Daoy (cell line): Measurements from ENCODE around the gene SAMD11. TPM values are rescaled to one million over a fixed set of nuclear protein-coding genes. Genes with fewer than 3 reads are reported as not detected.

ENCODE experiments used
- DNase-seq: peaks from one replicate; pipeline ENCODE4 v3.0.0-alpha.2; 2015; ENCODE audit warnings: low read depth
- total RNA-seq: library from RNA; depleted of rRNA; stranded (reverse); fragments of >200 nt; shearing (Covaris generic); gene quantifications from 2 replicates; pipeline ENCODE4 v1.2.3, GENCODE V29; 2014

The SAMD11 gene
- total RNA-seq, 1 experiment from 2014 or later: 24.3 TPM

GRCh38 chr1:917076-917459 is 6.7 kb upstream of the SAMD11 start:
- no peak for DNase-seq

DNA sequence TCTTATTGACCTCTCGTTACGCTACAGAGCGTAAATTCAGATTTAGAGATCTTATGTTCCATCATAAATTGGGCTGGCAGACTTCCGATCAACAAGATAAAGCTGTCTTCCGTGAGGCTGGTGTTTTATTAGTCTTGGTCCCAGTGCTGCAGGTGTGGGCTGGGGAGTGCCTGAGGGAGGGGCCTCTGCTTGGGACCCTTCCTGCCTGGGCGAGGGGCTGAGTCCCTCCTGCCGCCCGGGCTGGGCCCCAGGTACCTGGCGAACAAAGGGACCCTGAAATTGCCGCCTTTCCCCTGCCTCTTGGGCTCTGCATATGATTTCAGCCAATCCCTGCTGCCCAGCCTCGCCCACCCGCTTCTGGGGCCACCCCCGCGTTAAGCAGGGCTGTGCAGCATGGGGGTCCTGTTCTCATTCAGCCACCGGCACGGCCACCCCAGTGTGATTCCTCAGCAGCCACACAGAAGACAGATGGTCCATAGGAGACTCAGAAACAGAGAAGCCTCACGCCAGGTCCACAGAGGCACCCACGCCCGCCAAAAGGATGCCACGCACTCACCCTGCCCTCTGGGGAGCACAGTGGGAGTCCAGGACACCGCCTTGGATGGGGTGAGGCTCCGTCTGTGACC is 6.1 kb upstream of the SAMD11 start:
- no peak for DNase-seq

DNA sequence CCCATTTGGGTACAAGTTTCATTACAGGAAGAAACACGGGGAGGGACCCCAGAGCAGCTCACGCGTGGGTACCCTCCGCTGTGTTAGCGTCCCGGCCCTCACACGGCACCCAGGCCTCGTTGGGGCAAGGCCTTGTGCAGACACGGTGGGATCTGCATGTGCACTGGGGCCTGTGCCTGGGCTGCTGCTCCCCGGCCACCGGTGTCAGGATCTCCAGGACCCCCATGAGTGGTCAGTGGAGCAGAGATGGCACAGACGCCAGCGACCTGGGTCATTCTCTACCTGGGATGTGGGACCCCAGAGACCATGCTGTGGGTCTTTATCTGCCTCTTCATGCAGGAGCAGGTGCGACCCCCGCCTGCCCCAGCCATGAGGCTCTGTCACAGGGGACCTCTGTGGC is 5.4 kb upstream of the SAMD11 start:
- DNase-seq: no peak

- no peak for DNase-seq
Measured at GRCh38 chr1:918843-919242, 4.9 kb upstream of the SAMD11 start.

GRCh38 chr1:919271-919872 is 4.4 kb upstream of the SAMD11 start:
- no peak for DNase-seq

GRCh38 chr1:920010-920409 is 3.7 kb upstream of the SAMD11 start:
- no peak for DNase-seq

GRCh38 chr1:920521-920920 is 3.2 kb upstream of the SAMD11 start:
- no peak for DNase-seq

GRCh38 chr1:921011-921837 is 2.5 kb upstream of the SAMD11 start:
- peak; percentile 87 for DNase-seq

DNA sequence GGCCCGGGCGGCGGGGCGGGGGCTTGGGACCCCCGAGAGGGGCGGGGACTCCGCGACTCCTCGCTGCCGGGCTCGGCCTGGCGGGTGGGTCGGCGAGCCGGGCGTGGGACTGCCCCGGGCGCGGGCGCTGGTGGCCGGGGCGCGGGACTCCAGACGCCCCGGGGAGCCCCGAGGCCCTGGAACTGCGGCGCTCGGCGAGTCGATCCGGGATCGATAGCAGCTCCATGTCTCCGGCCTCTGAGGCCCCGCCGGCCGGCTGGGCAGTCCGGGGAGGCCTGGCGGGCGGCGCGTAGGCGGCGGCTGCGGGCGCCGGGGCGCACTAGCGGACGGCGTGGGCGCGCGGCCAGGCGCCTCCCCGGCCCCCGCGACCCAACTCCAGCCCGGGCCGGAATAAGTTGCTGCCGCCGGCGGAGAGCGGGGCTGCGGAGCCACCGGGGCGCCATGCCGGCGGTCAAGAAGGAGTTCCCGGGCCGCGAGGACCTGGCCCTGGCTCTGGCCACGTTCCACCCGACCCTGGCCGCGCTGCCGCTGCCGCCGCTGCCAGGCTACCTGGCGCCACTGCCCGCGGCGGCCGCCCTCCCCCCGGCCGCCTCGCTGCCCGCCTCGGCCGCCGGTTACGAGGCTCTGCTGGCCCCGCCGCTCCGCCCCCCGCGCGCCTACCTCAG is 400 bp downstream of the SAMD11 start:
- DNase-seq: no peak

DNA sequence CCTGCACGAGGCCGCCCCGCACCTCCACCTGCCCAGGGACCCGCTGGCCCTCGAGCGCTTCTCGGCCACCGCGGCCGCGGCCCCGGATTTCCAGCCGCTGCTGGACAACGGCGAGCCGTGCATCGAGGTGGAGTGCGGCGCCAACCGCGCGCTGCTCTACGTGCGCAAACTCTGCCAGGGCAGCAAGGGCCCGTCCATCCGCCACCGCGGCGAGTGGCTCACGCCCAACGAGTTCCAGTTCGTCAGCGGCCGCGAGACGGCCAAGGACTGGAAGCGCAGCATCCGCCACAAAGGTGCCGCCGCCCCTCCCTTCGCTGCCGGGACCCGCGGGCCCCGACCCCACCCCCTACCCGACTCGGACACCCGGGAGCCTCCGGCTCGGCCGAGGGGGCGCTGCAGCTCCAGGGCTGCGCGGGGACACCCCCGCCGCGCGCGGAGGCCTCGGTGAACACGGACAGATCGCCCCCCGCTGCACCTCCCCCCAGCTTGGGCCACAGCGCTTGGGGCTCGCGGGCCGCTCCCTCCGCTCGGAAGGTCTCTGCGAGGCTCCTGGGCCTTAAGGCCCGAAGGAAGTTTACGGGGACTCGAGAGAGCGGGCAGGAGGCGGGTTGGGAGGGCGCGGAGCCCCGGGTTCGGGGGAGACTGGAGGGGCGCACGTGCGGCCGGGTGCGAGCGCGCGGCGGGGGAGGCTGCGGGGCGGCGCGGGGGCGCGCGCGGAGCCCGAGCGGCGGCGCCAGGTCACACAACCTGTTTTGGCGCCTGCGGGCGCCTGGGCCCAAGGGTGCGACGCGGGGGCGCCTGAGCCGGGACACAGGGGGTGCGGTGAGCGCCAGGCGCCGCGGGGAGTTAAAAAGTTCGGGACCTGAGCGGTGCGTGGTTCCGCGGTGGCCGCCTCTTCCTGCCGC is 1.2 kb downstream of the SAMD11 start:
- peak; percentile 81 for DNase-seq

GRCh38 chr1:925561-926421 is 2.1 kb downstream of the SAMD11 start:
- DNase-seq: peak; percentile 76

DNA sequence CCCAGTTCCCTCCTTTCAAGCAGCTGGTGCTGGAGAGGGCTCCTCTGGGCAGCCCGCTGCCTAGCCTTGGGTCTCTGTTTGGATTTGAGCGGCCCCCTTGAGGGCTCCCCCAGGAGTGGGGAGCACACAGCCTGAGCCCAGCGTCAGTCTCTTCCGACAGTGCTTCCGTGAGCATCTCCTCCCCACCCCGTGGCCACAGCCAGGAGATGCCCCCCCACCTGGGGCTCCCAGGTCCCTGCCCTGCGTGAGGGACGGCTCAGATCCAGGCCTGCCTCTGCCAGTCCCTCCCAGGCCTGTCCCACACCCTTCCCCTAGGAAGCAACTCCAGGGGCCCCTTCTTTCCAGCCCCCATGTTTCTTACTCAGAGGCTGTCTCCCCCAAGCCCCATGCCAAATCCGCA is 3.5 kb downstream of the SAMD11 start:
- no peak for DNase-seq

DNA sequence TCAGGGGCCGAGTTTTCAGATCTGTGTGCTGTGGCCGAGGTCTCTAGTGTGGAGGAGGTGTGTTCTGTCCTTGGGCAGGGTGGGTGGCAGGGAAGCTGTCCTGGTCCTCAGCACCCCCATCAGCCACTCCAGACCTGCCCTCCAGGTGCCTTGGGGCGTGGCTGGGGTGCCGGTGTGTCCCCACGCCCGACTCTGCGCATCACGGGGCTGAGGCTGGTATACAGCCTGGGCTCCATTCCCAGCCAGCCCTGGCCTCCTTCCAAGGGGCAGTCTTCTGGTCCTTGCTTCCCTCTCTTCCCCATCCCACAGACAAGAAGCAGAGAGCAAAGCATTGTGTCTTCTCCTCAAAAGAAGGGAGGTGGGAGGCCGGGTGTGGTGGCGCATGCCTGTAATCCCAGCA is 4.0 kb downstream of the SAMD11 start:
- DNase-seq: no peak

DNA sequence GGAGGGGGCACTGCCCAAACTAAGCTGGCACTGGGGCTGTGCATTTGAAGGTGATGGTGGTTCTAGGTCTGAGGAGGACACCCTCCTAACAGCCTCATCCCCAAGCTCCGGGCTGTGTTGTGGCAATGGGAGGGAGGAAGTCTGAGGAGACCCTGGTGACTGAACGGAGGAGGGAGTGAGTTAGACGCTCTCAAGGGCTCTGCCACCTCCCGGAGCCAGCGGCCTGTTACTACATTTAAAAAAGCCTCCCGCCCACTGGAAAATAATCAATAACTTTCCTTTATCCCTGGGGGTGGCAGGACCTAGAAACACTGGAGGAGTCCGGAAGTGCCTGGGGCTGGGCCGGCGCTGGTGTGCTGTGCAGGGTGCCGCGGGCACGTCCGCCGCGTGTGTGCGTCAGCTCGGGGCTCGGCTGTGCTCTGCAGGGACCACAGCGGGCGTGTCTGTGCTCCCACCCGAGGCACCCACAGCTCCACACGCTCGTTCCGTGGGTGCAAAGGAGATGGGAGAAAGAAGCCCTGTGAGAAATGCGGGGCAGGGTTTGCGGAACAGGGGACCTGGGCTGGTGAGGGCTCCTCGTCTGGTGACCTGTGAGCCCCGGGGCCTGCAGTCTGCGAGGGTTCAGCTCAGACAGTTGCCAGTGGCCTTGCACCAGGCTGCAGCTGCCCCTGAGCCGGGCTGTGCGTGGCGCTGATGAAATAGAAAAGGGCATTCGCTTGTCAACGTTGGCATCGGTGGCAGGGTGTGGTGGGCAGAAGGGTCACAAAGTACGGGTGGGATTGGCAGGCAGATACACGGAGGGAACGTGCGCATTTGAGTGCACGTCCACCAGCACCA is 5.3 kb downstream of the SAMD11 start:
- DNase-seq: no peak

GRCh38 chr1:929712-930632 is 6.2 kb downstream of the SAMD11 start:
- no peak for DNase-seq

GRCh38 chr1:930633-931138 is 7.0 kb downstream of the SAMD11 start:
- no peak for DNase-seq

DNA sequence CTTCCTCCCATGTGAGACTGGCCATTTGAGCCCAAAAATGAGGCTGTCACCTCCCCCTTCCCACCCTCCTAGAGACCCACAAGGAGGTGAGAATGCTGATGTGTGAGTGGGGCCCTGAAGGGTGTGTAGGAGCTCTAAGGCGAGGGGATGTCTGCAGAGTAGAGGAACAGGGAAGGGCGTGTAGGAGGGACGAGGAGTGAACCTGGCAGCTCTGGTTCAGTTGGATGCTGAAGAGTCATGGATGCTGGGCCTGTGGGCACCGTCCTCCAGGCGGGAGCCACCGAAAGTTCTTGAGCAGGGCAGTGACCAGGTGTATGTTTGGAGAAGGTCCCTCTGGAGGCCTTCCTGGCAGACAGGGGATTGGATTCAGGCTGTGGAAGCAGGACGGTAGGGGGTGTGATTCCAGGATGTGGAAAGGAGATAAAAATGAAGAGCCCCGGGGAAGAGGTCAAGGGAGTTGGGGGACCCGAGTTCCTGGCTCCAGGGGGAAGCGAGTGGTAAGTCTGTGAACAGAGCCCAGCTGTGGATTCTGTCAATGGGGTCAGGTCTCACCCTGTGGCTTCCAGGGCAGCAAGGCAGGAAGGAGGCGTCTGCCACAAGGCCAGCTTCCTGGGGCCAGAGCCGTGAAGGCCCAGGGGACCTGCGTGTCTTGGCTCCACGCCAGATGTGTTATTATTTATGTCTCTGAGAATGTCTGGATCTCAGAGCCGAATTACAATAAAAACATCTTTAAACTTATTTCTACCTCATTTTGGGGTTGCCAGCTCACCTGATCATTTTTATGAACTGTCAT is 7.9 kb downstream of the SAMD11 start:
- no peak for DNase-seq

DNA sequence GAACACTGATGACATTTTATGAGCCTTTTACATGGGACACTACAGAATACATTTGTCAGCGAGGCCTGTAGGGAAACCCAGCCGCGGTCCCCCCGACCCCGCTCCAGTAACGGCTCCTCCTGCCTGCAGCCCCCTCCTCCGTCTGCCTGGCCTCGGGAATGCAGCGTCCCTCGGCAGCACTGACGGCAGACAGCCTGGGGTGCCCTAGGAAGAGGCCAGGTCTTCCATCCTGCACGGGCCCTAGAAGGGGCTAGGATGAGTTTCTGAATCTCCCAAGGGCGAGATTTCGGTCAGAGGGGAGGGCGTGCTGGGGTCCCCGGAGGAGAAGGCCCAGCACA is 8.4 kb downstream of the SAMD11 start:
- DNase-seq: no peak
